Measurements from ENCODE around the gene KIR3DL1.

DNA sequence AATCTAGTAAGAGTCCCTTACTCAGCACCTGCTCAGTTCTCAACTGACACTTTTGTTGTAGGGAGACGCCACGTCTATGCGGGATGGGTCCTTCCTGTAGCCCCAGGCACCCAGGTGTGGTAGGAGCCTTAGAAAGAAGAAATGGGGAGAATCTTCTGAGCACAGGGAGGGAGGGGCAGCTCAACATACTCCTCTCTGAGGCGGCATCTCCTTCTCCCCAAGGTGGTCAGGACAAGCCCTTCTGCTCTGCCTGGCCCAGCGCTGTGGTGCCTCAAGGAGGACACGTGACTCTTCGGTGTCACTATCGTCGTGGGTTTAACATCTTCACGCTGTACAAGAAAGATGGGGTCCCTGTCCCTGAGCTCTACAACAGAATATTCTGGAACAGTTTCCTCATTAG, 11.7 kb upstream of the KIR3DL1 start:
- TF ChIP-seq CTCF (conservative IDR thresholded peaks at IDR 0.05; ENCODE audit: low read length) (no peak), EZH2phosphoT487 (IDR thresholded peaks at IDR 0.05; ENCODE audit: borderline replicate concordance, low read depth, low read length) (no peak)
